OCI-LY1 (cell line): Measurements from ENCODE around the gene SSC4D.
"Not testable (repeated sequence)": the region's sequence is repeated elsewhere in the genome, so short reads cannot be mapped to it uniquely, and the experiment has no call there.

ENCODE experiments used
- CTCF ChIP-seq: fragments of 200-600 bp; sonication (generic), shearing (Covaris generic); IDR thresholded peaks from 2 replicates; pipeline ENCODE4 v1.5.1; 2017; ENCODE audit warnings: mild to moderate bottlenecking, antibody characterized with exemption, low read length, moderate library complexity, mixed read lengths
- EZH2 ChIP-seq: fragments of 200-600 bp; sonication (generic), shearing (Covaris generic); IDR thresholded peaks from 2 replicates; pipeline ENCODE4 v1.8.0; 2017; ENCODE audit warnings: borderline replicate concordance, mixed run types, mild to moderate bottlenecking, antibody characterized with exemption, low read length, moderate library complexity, mixed read lengths

GRCh38 chr7:76417654-76418310 is 8.3 kb upstream of the SSC4D start:
- not testable (repeated sequence) for TF ChIP-seq CTCF, EZH2
